Measurements from ENCODE around the gene BNC1. TPM values are rescaled to one million over a fixed set of nuclear protein-coding genes. Genes with fewer than 3 reads are reported as not detected.
A peak's percentile ranks its signal among the peaks of the same experiment; 100 is the strongest.

Gene BNC1
- total and polyA plus RNA-seq, 2 donors (not counting 1 experiment from before 2014, with no cell fraction given) = not detected

DNA sequence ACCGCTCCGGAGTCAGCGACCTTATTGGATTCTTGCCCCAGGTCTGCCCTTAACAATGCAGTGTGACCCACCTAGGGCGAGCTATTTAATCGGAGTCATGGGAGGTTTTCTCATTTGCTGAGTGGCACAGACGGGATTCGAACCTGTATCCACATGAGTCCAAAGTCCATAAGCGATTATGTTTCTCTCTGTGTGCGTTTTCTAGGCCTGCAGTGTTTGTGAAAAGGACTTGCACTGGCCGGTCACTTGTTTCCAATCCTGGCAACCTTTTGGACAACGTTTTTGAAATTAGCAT lies 76.2 kb downstream of the BNC1 start:
- H3K4me1 Mint-ChIP-seq = peaks cover 8% of the 10 kb centered on the region

GRCh38 chr15:83207660-83208366 lies 76.7 kb downstream of the BNC1 start, which contains the start of gene HDGFL3:
Gene HDGFL3, minus strand, starts transcription at chr15:83207823. Its CDS starts 409 bp downstream, at chr15:83207414.
- no peaks in the 10 kb centered on the region for H3K36me3 ChIP-seq (replicated peaks in 1 of 2; ENCODE audit: control extremely low read depth in 1 of 2, control insufficient read depth in 1 of 2, extremely low read depth in 1 of 2, insufficient read depth in 2 of 2, low read length in 1 of 2)
- peak within 1 kb of the TSS; percentile 86 for H3K4me2 ChIP-seq (replicated peaks; ENCODE audit: low read depth, low read length, poor library complexity, severe bottlenecking)
- ATAC-seq (ENCODE audit: low read depth) (peak; percentile 37), DNase-seq (peak; percentile 25)
- under 1% methylated on average over 78 of the region's 94 CpGs for WGBS (ENCODE audit: insufficient coverage)
- CTCF ChIA-PET = no interaction called here
- H4K20me1 ChIP-seq (ENCODE audit: control insufficient read depth, insufficient read depth, low read length, poor library complexity, severe bottlenecking) = no peaks in the 10 kb centered on the region
- H3K4me1 ChIP-seq (ENCODE audit: control insufficient read depth in 2 of 2, insufficient read depth in 2 of 2, low read length in 2 of 2) = peaks cover 11 to 14% of the 10 kb centered on the region in 2 donors
- H3K27me3 ChIP-seq (replicated peaks in 1 of 4; ENCODE audit: control extremely low read depth in 1 of 4, control insufficient read depth in 3 of 4, insufficient read depth in 4 of 4, low read length in 3 of 4) = peaks cover 0 to 36% (median 24%) of the 10 kb centered on the region in 4 experiments
- POLR2A ChIA-PET = no interaction called here
- H3K9ac ChIP-seq (ENCODE audit: low read length) = peak within 1 kb of the TSS; percentile 67
- H2AFZ ChIP-seq (ENCODE audit: insufficient read depth, low read depth, low read length, poor library complexity, severe bottlenecking) = peak within 1 kb of the TSS; percentile 77
- peak within 1 kb of the TSS; percentile 33 to 63 (median 60) for H3K4me3 ChIP-seq (ENCODE audit: control extremely low read depth in 1 of 5, extremely low read depth in 1 of 5, insufficient read depth in 1 of 5, low read depth in 2 of 5, low read length in 4 of 5)
- H3K79me2 ChIP-seq (ENCODE audit: control insufficient read depth, insufficient read depth, low read length) = no peaks in the 10 kb centered on the region
- Mint-ChIP-seq H3K27ac (no peak within 1 kb of the TSS), H3K9me3 (ENCODE audit: insufficient read depth) (no peaks in the 10 kb centered on the region), H3K27me3 (peaks cover 29% of the 10 kb centered on the region), H3K4me1 (peaks cover 8% of the 10 kb centered on the region), H3K4me3 (peak within 1 kb of the TSS; percentile 90)
- H3K27ac ChIP-seq (ENCODE audit: low read length in 2 of 2) = no peak within 1 kb of the TSS
- intact Hi-C loops (cut with micrococcal nuclease) = no loop called here
- peaks cover 0 to 3% (median 0%) of the 10 kb centered on the region in 3 donors for H3K9me3 ChIP-seq (ENCODE audit: control extremely low read depth in 1 of 3, control insufficient read depth in 2 of 3, insufficient read depth in 1 of 3, low read length in 2 of 3)
- TF ChIP-seq, protein P1, sequence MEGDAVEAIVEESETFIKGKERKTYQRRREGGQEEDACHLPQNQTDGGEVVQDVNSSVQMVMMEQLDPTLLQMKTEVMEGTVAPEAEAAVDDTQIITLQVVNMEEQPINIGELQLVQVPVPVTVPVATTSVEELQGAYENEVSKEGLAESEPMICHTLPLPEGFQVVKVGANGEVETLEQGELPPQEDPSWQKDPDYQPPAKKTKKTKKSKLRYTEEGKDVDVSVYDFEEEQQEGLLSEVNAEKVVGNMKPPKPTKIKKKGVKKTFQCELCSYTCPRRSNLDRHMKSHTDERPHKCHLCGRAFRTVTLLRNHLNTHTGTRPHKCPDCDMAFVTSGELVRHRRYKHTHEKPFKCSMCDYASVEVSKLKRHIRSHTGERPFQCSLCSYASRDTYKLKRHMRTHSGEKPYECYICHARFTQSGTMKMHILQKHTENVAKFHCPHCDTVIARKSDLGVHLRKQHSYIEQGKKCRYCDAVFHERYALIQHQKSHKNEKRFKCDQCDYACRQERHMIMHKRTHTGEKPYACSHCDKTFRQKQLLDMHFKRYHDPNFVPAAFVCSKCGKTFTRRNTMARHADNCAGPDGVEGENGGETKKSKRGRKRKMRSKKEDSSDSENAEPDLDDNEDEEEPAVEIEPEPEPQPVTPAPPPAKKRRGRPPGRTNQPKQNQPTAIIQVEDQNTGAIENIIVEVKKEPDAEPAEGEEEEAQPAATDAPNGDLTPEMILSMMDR (IDR thresholded peaks at IDR 0.05) = no peak
- TF ChIP-seq EZH2 (IDR thresholded peaks at IDR 0.05; ENCODE audit: borderline replicate concordance, insufficient read depth, low read depth, low read length, poor library complexity, severe bottlenecking) = no peak

More for the DNA sequence above, 76.2 kb downstream of the BNC1 start:
- no peaks in the 10 kb centered on the region for H3K36me3 ChIP-seq (replicated peaks in 1 of 2; ENCODE audit: control extremely low read depth in 1 of 2, control insufficient read depth in 1 of 2, extremely low read depth in 1 of 2, insufficient read depth in 2 of 2, low read length in 1 of 2)
- TF ChIP-seq EZH2 (IDR thresholded peaks at IDR 0.05; ENCODE audit: borderline replicate concordance, insufficient read depth, low read depth, low read length, poor library complexity, severe bottlenecking) = no peak
- TF ChIP-seq, protein P1 (IDR thresholded peaks at IDR 0.05) = no peak
- Mint-ChIP-seq H3K9me3 (ENCODE audit: insufficient read depth) (no peaks in the 10 kb centered on the region), H3K27me3 (peaks cover 29% of the 10 kb centered on the region), H3K27ac (no peak overlapping the region), H3K4me3 (no peak overlapping the region)
- 14% methylated on average over 9 of the region's 11 CpGs for WGBS (ENCODE audit: insufficient coverage)
- H4K20me1 ChIP-seq (ENCODE audit: control insufficient read depth, insufficient read depth, low read length, poor library complexity, severe bottlenecking) = no peaks in the 10 kb centered on the region
- ChIA-PET CTCF (interaction anchor here (0.6 kb wide), 1 partner anchor 40 kb away, joined by 3 read pairs; no protein-coding TSS in a partner anchor), POLR2A (no interaction called here)
- peaks cover 0 to 36% (median 24%) of the 10 kb centered on the region in 4 experiments for H3K27me3 ChIP-seq (replicated peaks in 1 of 4; ENCODE audit: control extremely low read depth in 1 of 4, control insufficient read depth in 3 of 4, insufficient read depth in 4 of 4, low read length in 3 of 4)
- intact Hi-C loops (cut with micrococcal nuclease) = no loop called here
- peak overlapping the region; percentile 64 for H2AFZ ChIP-seq (ENCODE audit: insufficient read depth, low read depth, low read length, poor library complexity, severe bottlenecking)
- H3K27ac ChIP-seq (ENCODE audit: low read length in 2 of 2) = no peak overlapping the region
- peak overlapping the region; percentile 52 for H3K9ac ChIP-seq (ENCODE audit: low read length)
- ATAC-seq (ENCODE audit: low read depth) = no peak
- peaks cover 0 to 3% (median 0%) of the 10 kb centered on the region in 3 donors for H3K9me3 ChIP-seq (ENCODE audit: control extremely low read depth in 1 of 3, control insufficient read depth in 2 of 3, insufficient read depth in 1 of 3, low read length in 2 of 3)
- H3K79me2 ChIP-seq (ENCODE audit: control insufficient read depth, insufficient read depth, low read length) = no peaks in the 10 kb centered on the region
- peak overlapping the region; percentile 86 for H3K4me2 ChIP-seq (replicated peaks; ENCODE audit: low read depth, low read length, poor library complexity, severe bottlenecking)
- peak overlapping the region; percentile 11 to 60 (median 44) for H3K4me3 ChIP-seq (ENCODE audit: control extremely low read depth in 1 of 5, extremely low read depth in 1 of 5, insufficient read depth in 1 of 5, low read depth in 2 of 5, low read length in 4 of 5)
- DNase-seq = no peak
- H3K4me1 ChIP-seq (ENCODE audit: control insufficient read depth in 2 of 2, insufficient read depth in 2 of 2, low read length in 2 of 2) = peaks cover 11 to 14% of the 10 kb centered on the region in 2 donors
